NCI-H345 treated with DMSO at 0.1 percent for 48 hours (cell line): ENCODE measurements around the gene SAT1.
A peak's percentile ranks its signal among the peaks of the same experiment; 100 is the strongest.
"Not testable (repeated sequence)": the region's sequence is repeated elsewhere in the genome, so short reads cannot be mapped to it uniquely, and the experiment has no call there.

Experiments
- DNase-seq: peaks from one replicate; lab custom pipeline; 2025; ENCODE audit not compliant: unreplicated experiment; lab: John Stamatoyannopoulos, UW

SAT1 gene

GRCh38 chrX:23782863-23783588, at the start of gene SAT1:
TSS of gene SAT1 (plus strand) at chrX:23783173. CDS start at chrX:23783352, 179 bp downstream.
- peak; percentile 69 for DNase-seq

GRCh38 chrX:23736030-23736429, 46.9 kb upstream of the SAT1 start:
- no peak for DNase-seq

- no peak for DNase-seq
These were observed 45.6 kb upstream of the SAT1 start for GRCh38 chrX:23737413-23737812.

- peak; percentile 60 for DNase-seq
These were observed 40.7 kb upstream of the SAT1 start for GRCh38 chrX:23742174-23742696.

- peak; percentile 44 for DNase-seq
These were observed 40.0 kb upstream of the SAT1 start, which contains the start of gene ACOT9 for GRCh38 chrX:23742697-23743622. TSS of gene ACOT9 (minus strand) at chrX:23743276. CDS start at chrX:23743144, 132 bp downstream.

GRCh38 chrX:23743623-23743971, 39.4 kb upstream of the SAT1 start:
- not testable (repeated sequence) for DNase-seq

GRCh38 chrX:23745786-23746185, 37.2 kb upstream of the SAT1 start:
- DNase-seq = no peak

GRCh38 chrX:23749129-23749528, 33.8 kb upstream of the SAT1 start:
- DNase-seq = no peak

- no peak for DNase-seq
These were observed 33.4 kb upstream of the SAT1 start for GRCh38 chrX:23749576-23749975.

- DNase-seq = no peak
These were observed 30.1 kb upstream of the SAT1 start for GRCh38 chrX:23752740-23753415.

- no peak for DNase-seq
These were observed 28.3 kb upstream of the SAT1 start for GRCh38 chrX:23754664-23755063.

- no peak for DNase-seq
These were observed 26.8 kb upstream of the SAT1 start for GRCh38 chrX:23756165-23756564.

GRCh38 chrX:23759821-23760220, 23.2 kb upstream of the SAT1 start:
- DNase-seq = no peak

GRCh38 chrX:23764188-23764984, 18.6 kb upstream of the SAT1 start:
- DNase-seq = peak; percentile 83

- DNase-seq = no peak
These were observed 17.5 kb upstream of the SAT1 start for GRCh38 chrX:23765449-23765848.

- no peak for DNase-seq
These were observed 17.1 kb upstream of the SAT1 start for GRCh38 chrX:23765868-23766267.

GRCh38 chrX:23766650-23767551, 16.1 kb upstream of the SAT1 start:
- no peak for DNase-seq

- DNase-seq = no peak
These were observed 12.8 kb upstream of the SAT1 start for GRCh38 chrX:23770142-23770541.

GRCh38 chrX:23771086-23771485, 11.9 kb upstream of the SAT1 start:
- not testable (repeated sequence) for DNase-seq
